Measurements from ENCODE around the gene PNLIPRP2. TPM values are rescaled to one million over a fixed set of nuclear protein-coding genes. Genes with fewer than 3 reads are reported as not detected.

The PNLIPRP2 gene
- total and polyA plus RNA-seq, 2 experiments from 2014 or later = 16.7 to 21.1 TPM

GRCh38 chr10:116621934-116622655 is 1.3 kb downstream of the PNLIPRP2 start:
- Histone ChIP-seq H3K4me3 (no peak overlapping the region), H3K9me2 (replicated peaks; ENCODE audit: insufficient read depth) (no peaks in the 10 kb centered on the region), H3K27me3 (no peaks in the 10 kb centered on the region), H2AFZ (no peak overlapping the region), H3K9me3 (ENCODE audit: low read depth) (no peaks in the 10 kb centered on the region), H3K4me1 (ENCODE audit: insufficient read depth) (no peaks in the 10 kb centered on the region), H4K20me1 (ENCODE audit: insufficient read depth, poor library complexity, severe bottlenecking) (no peaks in the 10 kb centered on the region), H3K79me2 (no peaks in the 10 kb centered on the region), H3K36me3 (replicated peaks; ENCODE audit: insufficient read depth, low read depth) (no peaks in the 10 kb centered on the region), H3K4me2 (no peak overlapping the region), H3K27ac (no peak overlapping the region)
- TF ChIP-seq EZH2phosphoT487 (IDR thresholded peaks at IDR 0.05; ENCODE audit: low read depth, severe bottlenecking, unreplicated experiment) = no peak
- TF ChIP-seq EZH2 (IDR thresholded peaks at IDR 0.05; ENCODE audit: borderline replicate concordance) = no peak
- no peak for TF ChIP-seq CTCF (IDR thresholded peaks at IDR 0.05; ENCODE audit: poor library complexity)
- WGBS (ENCODE audit: low lambda C conversion rate, missing lambda C conversion rate) = 92% methylated on average over 11 of the region's 11 CpGs
- no peak for DNase-seq (ENCODE audit: low spot score)

GRCh38 chr10:116625845-116626244 is 5.1 kb downstream of the PNLIPRP2 start:
- Histone ChIP-seq H3K27ac (no peak overlapping the region), H3K4me1 (ENCODE audit: insufficient read depth) (no peaks in the 10 kb centered on the region), H4K20me1 (ENCODE audit: insufficient read depth, poor library complexity, severe bottlenecking) (no peaks in the 10 kb centered on the region), H3K27me3 (no peaks in the 10 kb centered on the region), H3K9me3 (ENCODE audit: low read depth) (no peaks in the 10 kb centered on the region), H3K4me2 (no peak overlapping the region), H3K36me3 (replicated peaks; ENCODE audit: insufficient read depth, low read depth) (no peaks in the 10 kb centered on the region), H3K79me2 (no peaks in the 10 kb centered on the region), H2AFZ (no peak overlapping the region), H3K4me3 (no peak overlapping the region), H3K9me2 (replicated peaks; ENCODE audit: insufficient read depth) (no peaks in the 10 kb centered on the region)
- DNase-seq (ENCODE audit: low spot score) = no peak
- 96% methylated on average over 7 of the region's 7 CpGs for WGBS (ENCODE audit: low lambda C conversion rate, missing lambda C conversion rate)
- TF ChIP-seq EZH2phosphoT487 (IDR thresholded peaks at IDR 0.05; ENCODE audit: low read depth, severe bottlenecking, unreplicated experiment) = no peak
- TF ChIP-seq CTCF (IDR thresholded peaks at IDR 0.05; ENCODE audit: poor library complexity) = no peak
- no peak for TF ChIP-seq EZH2 (IDR thresholded peaks at IDR 0.05; ENCODE audit: borderline replicate concordance)

- no peaks in the 10 kb centered on the region for H3K9me3 ChIP-seq (ENCODE audit: low read depth)
- no peak overlapping the region for H3K4me2 ChIP-seq
- no peak for DNase-seq (ENCODE audit: low spot score)
- TF ChIP-seq EZH2phosphoT487 (IDR thresholded peaks at IDR 0.05; ENCODE audit: low read depth, severe bottlenecking, unreplicated experiment) (no peak), CTCF (IDR thresholded peaks at IDR 0.05; ENCODE audit: poor library complexity) (no peak), EZH2 (IDR thresholded peaks at IDR 0.05; ENCODE audit: borderline replicate concordance) (no peak)
- no peaks in the 10 kb centered on the region for H3K27me3 ChIP-seq
- H3K4me3 ChIP-seq = no peak overlapping the region
- H4K20me1 ChIP-seq (ENCODE audit: insufficient read depth, poor library complexity, severe bottlenecking) = no peaks in the 10 kb centered on the region
- no peaks in the 10 kb centered on the region for H3K9me2 ChIP-seq (replicated peaks; ENCODE audit: insufficient read depth)
- H2AFZ ChIP-seq = no peak overlapping the region
- H3K79me2 ChIP-seq = no peaks in the 10 kb centered on the region
- WGBS (ENCODE audit: low lambda C conversion rate, missing lambda C conversion rate) = 81% methylated on average over 9 of the region's 9 CpGs
- no peaks in the 10 kb centered on the region for H3K4me1 ChIP-seq (ENCODE audit: insufficient read depth)
- H3K27ac ChIP-seq = no peak overlapping the region
- no peaks in the 10 kb centered on the region for H3K36me3 ChIP-seq (replicated peaks; ENCODE audit: insufficient read depth, low read depth)
Measured at GRCh38 chr10:116626815-116627214, 6.1 kb downstream of the PNLIPRP2 start.
